Natural killer cell (primary cell): Measurements from ENCODE around the gene KTI12. TPM values are rescaled to one million over a fixed set of nuclear protein-coding genes. Genes with fewer than 3 reads are reported as not detected.

Experiments
- ATAC-seq, 3 donors: fragments of 150-1000 bp in 2 of 3; fragments of 200-7000 bp in 1 of 3; cut with Tn5 transposase; 1 replicate in 1 of 3; 2 replicates in 2 of 3; pipeline ENCODE4 v1.10.0; 2021; ENCODE audit warnings: mild to moderate bottlenecking in 2 of 3, moderate library complexity in 2 of 3
- DNase-seq, 2 donors: peaks; one replicate each; pipeline versions ENCODE4 v3.0.0 to v3.0.0-alpha.2; 2013 to 2021; ENCODE audit warnings: mixed read lengths in 1 of 2
- H3K27ac ChIP-seq: one replicate; pipeline ENCODE4 v1.5.1; 2013; ENCODE audit warnings: mild to moderate bottlenecking, low read length
- H3K27me3 ChIP-seq: one replicate; pipeline ENCODE4 v1.6.1; 2013; ENCODE audit warnings: low read length; ENCODE audit not compliant: control insufficient read depth, insufficient read depth
- H3K36me3 ChIP-seq: one replicate; pipeline ENCODE4 v1.6.1; 2013; ENCODE audit warnings: low read length; ENCODE audit not compliant: control insufficient read depth, insufficient read depth
- H3K4me1 ChIP-seq: one replicate; pipeline ENCODE4 v1.6.1; 2013; ENCODE audit warnings: low read length; ENCODE audit not compliant: control insufficient read depth, insufficient read depth
- H3K4me3 ChIP-seq: one replicate; pipeline ENCODE4 v1.5.1; 2013; ENCODE audit warnings: low read length
- H3K9me3 ChIP-seq: one replicate; pipeline ENCODE4 v1.6.1; 2013; ENCODE audit warnings: low read length; ENCODE audit not compliant: control insufficient read depth, insufficient read depth
- H3K27ac Mint-ChIP-seq, 2 donors: one replicate each; pipeline ENCODE4 v1.8.0; 2022; ENCODE audit warnings: mild to moderate bottlenecking in 2 of 2, mixed read lengths in 2 of 2, moderate library complexity in 1 of 2
- H3K27me3 Mint-ChIP-seq, 2 donors: one replicate each; pipeline ENCODE4 v1.8.0; 2022; ENCODE audit warnings: low read depth in 2 of 2, mixed read lengths in 2 of 2
- H3K36me3 Mint-ChIP-seq: one replicate; pipeline ENCODE4 v1.8.0; 2022; ENCODE audit warnings: mixed read lengths
- H3K4me1 Mint-ChIP-seq, 2 donors: one replicate each; pipeline ENCODE4 v1.8.0; 2022; ENCODE audit warnings: mixed read lengths in 2 of 2
- H3K4me3 Mint-ChIP-seq: one replicate; pipeline ENCODE4 v1.8.0; 2022; ENCODE audit warnings: mild to moderate bottlenecking, moderate library complexity, mixed read lengths
- H3K9me3 Mint-ChIP-seq, 2 donors: one replicate each; pipeline ENCODE4 v1.8.0; 2022; ENCODE audit warnings: mixed read lengths in 2 of 2
- CTCF ChIP-seq: fragments of 200-600 bp; IDR thresholded peaks from one replicate; pipeline ENCODE4 v1.8.0; 2022; ENCODE audit warnings: antibody characterized with exemption
- WGBS: methylation state at CpG from one replicate; pipeline ENCODE4 v1.1.7; 2013; ENCODE audit warnings: missing lambda C conversion rate; ENCODE audit not compliant: insufficient coverage; 5-methylcytosine and 5-hydroxymethylcytosine counted together
- intact Hi-C: fragments of 100-400 bp; cut with micrococcal nuclease; formaldehyde crosslinking; loops from one replicate; pipeline ENCODE4 v1.14.2; 2022
- total RNA-seq, 4 donors: library from RNA; stranded (reverse); fragments of 120-200 nt in 1 of 4; gene quantifications; one replicate each; pipeline versions ENCODE4 v1.2.3 to v1.2.4, GENCODE V29; 2013 to 2022

The KTI12 gene
- total RNA-seq, 3 donors from 2014 or later (not counting 1 experiment from before 2014, with no cell fraction given) = 12.6 to 13.8 (median 13.2) TPM

DNA sequence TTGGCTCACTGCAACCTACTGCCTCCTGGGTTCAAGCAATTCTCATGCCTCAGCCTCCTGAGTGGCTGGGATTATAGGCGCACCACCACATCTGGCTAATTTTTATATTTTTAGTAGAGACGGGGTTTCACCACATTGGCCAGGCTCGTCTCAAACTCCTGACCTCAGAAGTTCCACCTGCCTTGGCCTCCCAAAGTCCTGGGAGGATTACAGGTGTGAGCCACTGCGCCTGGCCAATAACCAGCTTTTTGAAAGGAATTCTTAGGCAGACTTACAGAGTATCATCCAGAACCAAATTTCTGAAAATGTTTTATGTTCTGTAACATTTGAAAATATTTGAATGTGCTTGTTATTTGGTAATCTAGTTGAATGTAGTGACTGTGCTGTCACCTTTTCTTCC, 37.1 kb upstream of the KTI12 start:
- DNase-seq (no peak), ATAC-seq (no peak)
- Mint-ChIP-seq H3K27ac (no peak overlapping the region), H3K9me3 (no peaks in the 10 kb centered on the region), H3K4me3 (no peak overlapping the region), H3K27me3 (no peaks in the 10 kb centered on the region), H3K4me1 (peaks cover 29% of the 10 kb centered on the region in 2 donors), H3K36me3 (peaks cover 10% of the 10 kb centered on the region)
- 92% methylated on average over 4 of the region's 4 CpGs for WGBS
- H3K27me3 ChIP-seq = no peaks in the 10 kb centered on the region
- intact Hi-C loops = no loop called here
- H3K27ac ChIP-seq = no peak overlapping the region
- no peaks in the 10 kb centered on the region for H3K4me1 ChIP-seq
- peaks cover 24% of the 10 kb centered on the region for H3K36me3 ChIP-seq
- no peaks in the 10 kb centered on the region for H3K9me3 ChIP-seq
- H3K4me3 ChIP-seq = no peak overlapping the region
- TF ChIP-seq CTCF = no peak

- peaks cover 50% of the 10 kb centered on the region for H3K36me3 ChIP-seq
- no peaks in the 10 kb centered on the region for H3K27me3 ChIP-seq
- ATAC-seq (no peak), DNase-seq (no peak)
- H3K4me1 ChIP-seq = no peaks in the 10 kb centered on the region
- H3K4me3 ChIP-seq = no peak overlapping the region
- peaks cover 9 to 18% of the 10 kb centered on the region in 2 donors for H3K4me1 Mint-ChIP-seq
- WGBS = 98% methylated on average over 2 of the region's 2 CpGs
- H3K9me3 Mint-ChIP-seq = no peaks in the 10 kb centered on the region
- H3K27ac Mint-ChIP-seq = no peak overlapping the region
- H3K9me3 ChIP-seq = no peaks in the 10 kb centered on the region
- no peak overlapping the region for H3K27ac ChIP-seq
- H3K4me3 Mint-ChIP-seq = no peak overlapping the region
- H3K36me3 Mint-ChIP-seq = peaks cover 6% of the 10 kb centered on the region
- H3K27me3 Mint-ChIP-seq = no peaks in the 10 kb centered on the region
- intact Hi-C loops = no loop called here
- TF ChIP-seq CTCF = no peak
These were observed 29.6 kb upstream of the KTI12 start for GRCh38 chr1:52063192-52063591.

- peaks cover 35% of the 10 kb centered on the region for H3K36me3 ChIP-seq
- H3K27ac Mint-ChIP-seq = no peak overlapping the region
- intact Hi-C loops = no loop called here
- no peak for DNase-seq
- H3K4me1 Mint-ChIP-seq = peaks cover 26 to 34% of the 10 kb centered on the region in 2 donors
- no peak overlapping the region for H3K27ac ChIP-seq
- TF ChIP-seq CTCF = no peak
- H3K9me3 Mint-ChIP-seq = no peaks in the 10 kb centered on the region
- H3K27me3 Mint-ChIP-seq = no peaks in the 10 kb centered on the region
- H3K27me3 ChIP-seq = no peaks in the 10 kb centered on the region
- H3K4me3 ChIP-seq = no peak overlapping the region
- H3K36me3 Mint-ChIP-seq = no peaks in the 10 kb centered on the region
- no peak for ATAC-seq
- H3K4me3 Mint-ChIP-seq = no peak overlapping the region
- no peaks in the 10 kb centered on the region for H3K9me3 ChIP-seq
- WGBS = 99% methylated on average over 4 of the region's 4 CpGs
- H3K4me1 ChIP-seq = no peaks in the 10 kb centered on the region
These were observed 27.2 kb upstream of the KTI12 start for GRCh38 chr1:52060822-52061221.

DNA sequence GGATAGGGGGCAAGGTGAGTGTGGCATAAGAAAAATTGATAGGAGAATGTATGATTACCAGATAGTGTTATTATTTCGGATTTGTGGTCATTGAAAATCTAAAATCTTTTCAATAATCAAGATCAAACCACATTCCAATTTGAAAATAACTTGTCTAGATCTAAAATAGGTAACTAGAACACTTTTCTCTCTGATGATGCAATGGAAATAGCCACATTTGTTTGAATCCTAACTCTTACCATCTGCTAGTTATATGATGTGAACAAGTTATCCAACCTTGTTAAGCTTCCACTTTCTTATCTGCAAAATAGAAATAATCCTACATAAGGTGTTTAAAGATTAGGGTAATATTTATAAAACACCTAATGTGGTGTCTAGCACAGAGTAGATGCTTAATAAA, 26.3 kb upstream of the KTI12 start:
- Histone ChIP-seq H3K9me3 (no peaks in the 10 kb centered on the region), H3K27ac (no peak overlapping the region), H3K27me3 (no peaks in the 10 kb centered on the region), H3K36me3 (peaks cover 26% of the 10 kb centered on the region), H3K4me1 (peaks cover 4% of the 10 kb centered on the region), H3K4me3 (no peak overlapping the region)
- no peak overlapping the region for H3K4me3 Mint-ChIP-seq
- H3K9me3 Mint-ChIP-seq = no peaks in the 10 kb centered on the region
- H3K4me1 Mint-ChIP-seq = peaks cover 36 to 43% of the 10 kb centered on the region in 2 donors
- intact Hi-C loops = no loop called here
- no CpG with 5 or more reads among the region's 1 CpG for WGBS
- H3K27ac Mint-ChIP-seq = no peak overlapping the region
- ATAC-seq (no peak), DNase-seq (no peak)
- no peaks in the 10 kb centered on the region for H3K27me3 Mint-ChIP-seq
- no peaks in the 10 kb centered on the region for H3K36me3 Mint-ChIP-seq
- TF ChIP-seq CTCF = no peak
